NT2/D1 (cell line): ENCODE data around the gene POTEF.
"Not testable (repeated sequence)": the region's sequence is repeated elsewhere in the genome, so short reads cannot be mapped to it uniquely, and the experiment has no call there.

Source experiments
- YY1 ChIP-seq: IDR thresholded peaks from 2 replicates; pipeline ENCODE4 v1.6.1; 2011; ENCODE audit not compliant: insufficient read length, insufficient read depth
- ZNF274 ChIP-seq: IDR thresholded peaks from 2 replicates; pipeline ENCODE4 v1.6.1; 2011; ENCODE audit warnings: mild to moderate bottlenecking, low read depth, low read length

GRCh38 chr2:130102597-130103363 is 26.2 kb downstream of the POTEF start:
- TF ChIP-seq ZNF274, YY1: not testable (repeated sequence)
